Measurements from ENCODE around the gene LRRC4B. TPM values are rescaled to one million over a fixed set of nuclear protein-coding genes. Genes with fewer than 3 reads are reported as not detected.

LRRC4B gene
- total and polyA plus RNA-seq, 9 donors = 0.12 to 7.9 (median 2.5) TPM

DNA sequence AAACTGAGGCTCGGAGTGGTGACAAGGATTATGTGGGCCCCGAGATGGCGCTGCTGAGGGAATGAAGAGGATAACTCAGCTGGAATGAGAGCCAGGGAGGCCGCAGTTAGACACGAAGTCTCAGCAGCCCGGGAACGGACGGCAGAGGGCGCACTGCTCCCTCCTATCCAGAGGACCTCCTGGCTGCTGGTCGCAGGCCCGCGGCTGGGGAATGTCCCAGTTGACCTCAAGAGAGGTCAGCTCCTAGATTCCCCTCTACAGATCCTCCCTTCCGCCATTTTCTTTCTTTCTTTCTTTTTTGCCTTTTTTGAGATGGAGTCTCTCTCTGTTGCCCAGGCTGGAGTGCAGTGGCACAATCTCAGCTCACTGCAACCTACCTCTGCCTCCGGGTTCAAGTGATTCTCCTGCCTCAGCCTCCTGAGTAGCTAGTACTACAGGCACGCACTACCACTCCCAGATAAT lies 30.4 kb downstream of the LRRC4B start:
- no peaks in the 10 kb centered on the region for H3K4me1 ChIP-seq (ENCODE audit: insufficient read depth)
- no peaks in the 10 kb centered on the region for H3K36me3 ChIP-seq
- peak in 3 of 5 donors; percentile 37 to 55 (median 40) for DNase-seq
- H3K27ac ChIP-seq = no peak overlapping the region
- H3K9me3 ChIP-seq = no peaks in the 10 kb centered on the region
- intact Hi-C loops (cut with DNase I) = no loop called here
- no peak overlapping the region for H3K4me3 ChIP-seq
- TF ChIP-seq, protein P1, sequence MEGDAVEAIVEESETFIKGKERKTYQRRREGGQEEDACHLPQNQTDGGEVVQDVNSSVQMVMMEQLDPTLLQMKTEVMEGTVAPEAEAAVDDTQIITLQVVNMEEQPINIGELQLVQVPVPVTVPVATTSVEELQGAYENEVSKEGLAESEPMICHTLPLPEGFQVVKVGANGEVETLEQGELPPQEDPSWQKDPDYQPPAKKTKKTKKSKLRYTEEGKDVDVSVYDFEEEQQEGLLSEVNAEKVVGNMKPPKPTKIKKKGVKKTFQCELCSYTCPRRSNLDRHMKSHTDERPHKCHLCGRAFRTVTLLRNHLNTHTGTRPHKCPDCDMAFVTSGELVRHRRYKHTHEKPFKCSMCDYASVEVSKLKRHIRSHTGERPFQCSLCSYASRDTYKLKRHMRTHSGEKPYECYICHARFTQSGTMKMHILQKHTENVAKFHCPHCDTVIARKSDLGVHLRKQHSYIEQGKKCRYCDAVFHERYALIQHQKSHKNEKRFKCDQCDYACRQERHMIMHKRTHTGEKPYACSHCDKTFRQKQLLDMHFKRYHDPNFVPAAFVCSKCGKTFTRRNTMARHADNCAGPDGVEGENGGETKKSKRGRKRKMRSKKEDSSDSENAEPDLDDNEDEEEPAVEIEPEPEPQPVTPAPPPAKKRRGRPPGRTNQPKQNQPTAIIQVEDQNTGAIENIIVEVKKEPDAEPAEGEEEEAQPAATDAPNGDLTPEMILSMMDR (IDR thresholded peaks at IDR 0.05) = no peak
- no peak for TF ChIP-seq EP300 (IDR thresholded peaks at IDR 0.05)
- TF ChIP-seq POLR2A (IDR thresholded peaks at IDR 0.05) = no peak
- H3K27me3 ChIP-seq = no peaks in the 10 kb centered on the region
- WGBS, 3 donors = 24 to 27% (median 27%) methylated on average over 15 of the region's 15 CpGs

DNA sequence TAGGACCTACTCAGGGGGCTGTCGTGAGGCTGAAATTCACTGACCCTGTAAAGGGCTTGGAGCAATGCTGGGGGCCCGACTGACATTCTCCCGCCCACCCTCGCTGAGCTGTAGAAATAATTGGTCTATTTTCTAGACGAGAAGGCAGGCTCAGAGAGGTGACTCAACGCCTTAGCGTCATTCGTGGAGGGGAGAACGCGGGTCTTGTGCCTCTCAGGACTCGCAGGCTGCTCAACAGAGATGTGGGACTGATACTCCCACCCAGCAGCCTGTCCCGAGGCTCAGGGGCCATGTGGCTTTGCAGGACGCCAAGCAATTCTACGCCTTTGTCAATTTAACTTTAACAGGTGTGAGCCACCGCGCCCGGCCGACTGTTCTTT lies 30.9 kb downstream of the LRRC4B start:
- 87 to 91% (median 88%) methylated on average over 18 of the region's 18 CpGs for WGBS, 3 donors
- intact Hi-C loops (cut with DNase I) = no loop called here

DNA sequence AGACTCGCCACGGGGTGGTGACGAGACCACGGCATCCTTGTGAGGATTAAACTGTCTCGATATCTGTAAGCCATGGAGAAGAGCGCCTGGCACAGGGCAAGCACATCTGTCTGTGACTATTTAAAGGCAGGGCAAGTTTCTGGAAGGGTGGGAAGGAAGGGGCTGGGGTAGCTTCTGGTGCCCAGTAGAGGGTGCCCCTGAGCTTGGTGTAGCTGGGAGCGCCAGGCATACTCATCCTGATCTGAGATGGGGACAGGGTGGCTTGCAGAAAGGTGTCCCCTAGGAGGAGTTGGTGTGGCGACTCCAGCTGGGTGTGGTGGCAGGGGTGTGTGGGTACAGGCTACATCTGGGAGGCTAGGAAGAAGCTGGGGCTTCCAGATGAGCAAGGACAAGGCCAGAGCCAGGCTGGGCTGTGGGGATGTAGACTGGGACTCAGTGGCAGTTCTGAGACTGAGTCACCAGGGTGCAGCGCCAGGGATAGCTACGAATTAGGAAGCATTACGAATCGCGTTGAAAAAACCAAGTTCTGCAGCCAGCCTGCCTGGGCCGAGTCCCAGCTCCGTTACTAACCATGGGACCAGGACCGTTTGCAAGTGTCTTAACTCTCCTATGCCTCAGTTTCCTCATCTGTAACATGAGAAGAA lies 31.5 kb downstream of the LRRC4B start:
- Histone ChIP-seq H3K27me3 (no peaks in the 10 kb centered on the region), H3K9me3 (peaks cover 0 to 4% of the 10 kb centered on the region in 2 donors), H3K36me3 (no peaks in the 10 kb centered on the region), H3K4me1 (ENCODE audit: insufficient read depth) (no peaks in the 10 kb centered on the region), H3K27ac (no peak overlapping the region), H3K4me3 (no peak overlapping the region)
- DNase-seq = no peak
- 91 to 92% (median 92%) methylated on average over 16 of the region's 16 CpGs for WGBS, 3 donors
- intact Hi-C loops (cut with DNase I) = no loop called here
- TF ChIP-seq POLR2A (IDR thresholded peaks at IDR 0.05) (no peak), EP300 (IDR thresholded peaks at IDR 0.05) (no peak)
- TF ChIP-seq, protein P1 (IDR thresholded peaks at IDR 0.05) = no peak

More for the DNA sequence above, 30.9 kb downstream of the LRRC4B start:
- no peak overlapping the region for H3K27ac ChIP-seq
- H3K36me3 ChIP-seq = no peaks in the 10 kb centered on the region
- DNase-seq = no peak
- H3K4me3 ChIP-seq = no peak overlapping the region
- TF ChIP-seq, protein P1 (IDR thresholded peaks at IDR 0.05) = no peak
- no peak for TF ChIP-seq EP300 (IDR thresholded peaks at IDR 0.05)
- TF ChIP-seq POLR2A (IDR thresholded peaks at IDR 0.05) = no peak
- H3K9me3 ChIP-seq = peaks cover 0 to 4% of the 10 kb centered on the region in 2 donors
- H3K4me1 ChIP-seq (ENCODE audit: insufficient read depth) = no peaks in the 10 kb centered on the region
- no peaks in the 10 kb centered on the region for H3K27me3 ChIP-seq

DNA sequence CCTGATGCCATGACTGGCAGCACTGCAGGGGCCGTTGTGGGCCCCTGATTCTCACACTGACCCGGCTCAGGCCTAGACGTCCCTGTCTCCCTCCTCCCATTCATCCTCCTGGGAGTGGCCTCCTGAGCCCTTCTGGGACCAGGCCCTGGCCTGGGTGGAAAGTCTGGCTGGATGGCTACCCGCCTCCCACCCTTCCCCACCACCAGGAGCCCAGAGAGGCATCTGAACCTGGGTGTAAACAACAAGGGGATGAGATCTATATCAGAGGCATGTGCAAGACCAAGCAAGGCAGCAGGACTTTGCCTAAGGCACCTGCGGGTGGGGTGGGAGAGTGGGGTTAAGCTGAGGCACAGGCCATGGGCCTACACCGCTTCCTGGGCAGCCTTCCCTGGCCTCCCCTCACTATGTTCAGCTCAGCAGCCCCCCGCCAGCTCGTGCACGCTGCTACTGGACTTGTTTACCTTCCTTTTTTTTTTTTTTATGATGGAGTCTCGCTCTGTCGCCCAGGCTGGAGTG lies 32.5 kb downstream of the LRRC4B start:
- intact Hi-C loops (cut with DNase I) = no loop called here
- Histone ChIP-seq H3K4me3 (no peak overlapping the region), H3K27me3 (no peaks in the 10 kb centered on the region), H3K9me3 (peaks cover 0 to 4% of the 10 kb centered on the region in 2 donors), H3K36me3 (no peaks in the 10 kb centered on the region), H3K4me1 (ENCODE audit: insufficient read depth) (no peaks in the 10 kb centered on the region), H3K27ac (no peak overlapping the region)
- 79 to 84% (median 80%) methylated on average over 11 of the region's 11 CpGs for WGBS, 3 donors
- no peak for DNase-seq
- TF ChIP-seq POLR2A (IDR thresholded peaks at IDR 0.05) (no peak), EP300 (IDR thresholded peaks at IDR 0.05) (no peak)

DNA sequence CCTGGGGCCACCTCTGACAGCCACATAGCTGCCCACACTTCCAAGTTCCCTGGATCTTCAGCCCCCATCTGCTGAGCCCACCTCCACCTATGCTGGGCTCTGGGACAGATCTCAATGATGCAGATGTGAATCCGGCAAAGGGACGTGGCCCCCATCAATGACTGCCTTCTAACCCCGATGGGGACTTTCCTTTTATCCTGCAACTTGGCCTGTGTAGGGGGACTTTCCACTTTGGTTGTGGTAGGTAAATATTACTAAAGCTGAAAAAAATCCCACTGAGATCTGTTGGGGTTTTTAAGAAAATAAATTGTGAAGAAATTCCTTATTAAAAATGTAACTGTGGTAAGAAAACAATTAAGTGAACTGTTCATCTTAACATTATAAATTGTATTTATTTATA lies 33.8 kb downstream of the LRRC4B start:
- Histone ChIP-seq H3K36me3 (no peaks in the 10 kb centered on the region), H3K4me1 (ENCODE audit: insufficient read depth) (no peaks in the 10 kb centered on the region), H3K9me3 (peaks cover 0 to 4% of the 10 kb centered on the region in 2 donors), H3K27ac (no peak overlapping the region), H3K4me3 (no peak overlapping the region), H3K27me3 (no peaks in the 10 kb centered on the region)
- WGBS, 3 donors = 85 to 96% (median 95%) methylated on average over 3 of the region's 3 CpGs
- DNase-seq = no peak
- no peak for TF ChIP-seq EP300 (IDR thresholded peaks at IDR 0.05)
- TF ChIP-seq, protein P1 (IDR thresholded peaks at IDR 0.05) = no peak
- TF ChIP-seq POLR2A (IDR thresholded peaks at IDR 0.05) = no peak
- intact Hi-C loops (cut with DNase I) = no loop called here
